GM19438 (cell line): Measurements from ENCODE around the gene ALLC.
"Not testable (repeated sequence)": the region's sequence is repeated elsewhere in the genome, so short reads cannot be mapped to it uniquely, and the experiment has no call there.

Experiments
- ATAC-seq: cut with Tn5 transposase; IDR thresholded peaks from one replicate; pipeline ENCODE4 v1.9.1; 2021; ENCODE audit warnings: low read depth; ENCODE audit not compliant: unreplicated experiment

The ALLC gene

DNA sequence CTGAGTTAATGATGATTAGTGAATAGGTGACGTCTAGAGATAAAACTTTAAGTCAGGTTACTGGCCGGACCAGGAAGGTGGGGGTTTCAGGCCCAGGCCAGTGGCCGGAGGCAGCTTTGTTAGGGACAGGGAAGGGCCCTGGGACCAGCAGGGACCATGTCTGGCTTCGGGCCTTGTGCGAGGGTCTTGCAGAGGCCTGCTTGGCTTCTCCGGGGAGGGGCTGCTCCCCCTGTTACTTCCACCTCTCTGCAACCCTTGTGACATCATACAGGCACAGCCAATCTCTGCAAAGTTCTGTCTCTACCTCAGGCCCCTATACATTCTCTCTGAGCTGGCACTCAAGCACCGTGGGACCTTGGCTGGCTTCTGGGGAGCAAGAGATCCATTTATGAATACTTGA is at the start of gene ALLC:
Gene ALLC (plus strand): TSS at position 320 of the 400 bp plus-strand sequence. CDS start 12,958 bp downstream, outside the sequence.
- no peak for ATAC-seq

DNA sequence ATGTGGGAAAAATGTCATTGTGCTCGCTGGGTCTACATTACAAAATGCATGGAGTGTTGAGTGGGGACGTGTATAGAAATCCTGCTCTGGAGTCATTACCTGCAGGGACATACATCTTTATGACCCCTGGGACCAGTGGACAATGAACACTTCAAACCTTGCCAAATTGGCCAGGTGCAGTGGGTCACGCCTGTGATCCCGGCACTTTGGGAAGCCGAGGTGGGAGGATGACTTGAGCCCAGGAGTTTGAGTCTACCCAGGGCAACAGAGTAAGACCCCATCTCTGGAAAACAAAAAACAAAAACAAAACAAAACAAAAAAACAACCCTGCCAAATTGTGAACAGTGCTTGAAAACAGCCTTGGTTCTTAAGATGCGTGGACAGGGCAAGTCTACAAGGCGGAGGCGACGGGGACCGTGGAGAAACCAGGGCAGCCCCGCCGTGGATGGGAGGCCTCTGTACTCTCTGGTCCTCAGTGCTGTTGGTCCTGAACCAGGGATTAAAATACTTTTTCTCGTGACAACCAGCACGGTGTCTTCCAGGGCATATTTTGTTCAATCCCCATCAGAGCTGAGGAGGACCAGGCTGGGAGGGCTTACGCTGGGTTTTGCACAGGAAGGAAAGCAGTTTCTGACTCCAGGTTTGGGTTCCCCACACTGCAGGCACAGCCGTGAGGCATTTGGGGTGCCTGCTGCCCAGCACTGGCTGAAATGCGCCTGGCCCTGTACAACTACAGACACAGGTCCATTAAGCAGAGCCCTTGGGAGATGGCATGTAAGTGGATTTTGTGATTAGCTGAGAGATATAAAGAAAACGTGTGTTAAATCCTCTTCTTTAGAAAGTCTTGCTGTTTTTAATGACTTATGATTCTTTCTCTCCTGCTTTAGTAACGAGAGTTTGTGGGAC is 49.4 kb upstream of the ALLC start:
- no peak for ATAC-seq

DNA sequence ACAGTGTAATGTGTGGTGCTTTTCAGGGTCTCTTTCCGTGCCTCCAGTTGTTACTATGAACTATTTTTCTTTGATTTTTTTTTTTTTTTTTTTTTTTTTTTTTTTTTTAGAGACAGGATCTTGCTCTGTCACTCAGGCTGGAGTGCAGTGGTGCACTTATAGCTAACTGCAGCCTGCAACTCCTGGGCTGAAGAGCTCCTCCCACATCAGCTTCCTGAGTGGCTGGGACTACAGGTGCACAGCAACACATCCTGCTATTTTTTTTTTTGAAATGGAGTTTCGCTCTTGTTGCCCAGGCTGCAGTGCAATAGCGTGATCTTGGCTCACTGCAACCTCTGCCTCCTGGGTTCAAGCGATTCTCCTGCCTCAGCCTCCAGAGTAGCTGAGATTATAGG is 48.7 kb upstream of the ALLC start:
- peak; percentile 91 for ATAC-seq

DNA sequence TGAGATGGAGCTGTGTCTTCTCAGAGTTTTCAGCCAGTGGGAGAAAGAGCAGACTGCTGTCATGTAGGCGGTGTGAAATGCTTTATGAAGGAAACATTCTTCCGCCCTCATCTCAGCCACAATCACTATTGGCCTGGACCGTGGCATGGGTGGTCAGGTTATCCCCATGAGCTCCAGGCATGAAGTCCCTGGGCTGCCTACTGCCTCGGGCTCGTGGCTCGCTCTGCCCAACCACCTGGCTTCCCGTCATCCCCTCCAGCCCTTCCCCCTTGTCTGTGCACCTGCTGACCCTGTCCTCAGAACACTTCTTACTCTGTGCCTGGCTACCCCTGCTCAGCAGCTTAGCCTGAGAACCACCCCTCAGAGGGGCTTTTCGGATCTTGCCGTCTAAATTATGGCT is 47.6 kb upstream of the ALLC start:
- no peak for ATAC-seq

DNA sequence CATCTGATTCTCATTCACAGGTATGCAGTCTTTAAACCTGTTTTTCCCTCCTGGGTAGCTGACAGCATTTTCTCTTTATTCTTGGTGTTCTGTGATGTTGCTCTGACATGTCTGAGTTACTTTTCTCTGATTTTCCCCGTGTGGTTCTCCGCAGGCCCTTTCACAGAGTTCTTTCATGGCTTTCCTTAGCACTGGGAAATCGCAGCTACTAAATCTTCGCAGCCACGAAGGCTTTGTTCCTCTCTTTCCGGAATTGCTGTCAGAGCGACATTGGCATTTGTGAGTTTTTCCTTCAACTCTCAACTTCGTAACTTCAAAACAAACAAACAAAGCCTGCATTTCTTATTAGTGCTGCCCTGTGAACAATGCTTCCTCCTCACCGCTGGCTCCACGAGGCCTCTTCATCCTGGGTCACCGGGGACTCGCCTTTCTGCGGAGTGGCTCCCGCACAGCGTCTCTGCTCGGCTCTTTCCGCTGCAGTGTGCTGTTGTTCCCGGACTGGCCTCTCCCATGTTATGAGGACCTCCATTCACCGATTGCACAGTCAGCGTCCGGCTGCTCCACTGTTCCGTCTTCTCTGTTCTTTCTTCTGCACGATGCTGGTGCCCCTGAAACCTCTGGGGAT is 47.0 kb upstream of the ALLC start:
- ATAC-seq = no peak

DNA sequence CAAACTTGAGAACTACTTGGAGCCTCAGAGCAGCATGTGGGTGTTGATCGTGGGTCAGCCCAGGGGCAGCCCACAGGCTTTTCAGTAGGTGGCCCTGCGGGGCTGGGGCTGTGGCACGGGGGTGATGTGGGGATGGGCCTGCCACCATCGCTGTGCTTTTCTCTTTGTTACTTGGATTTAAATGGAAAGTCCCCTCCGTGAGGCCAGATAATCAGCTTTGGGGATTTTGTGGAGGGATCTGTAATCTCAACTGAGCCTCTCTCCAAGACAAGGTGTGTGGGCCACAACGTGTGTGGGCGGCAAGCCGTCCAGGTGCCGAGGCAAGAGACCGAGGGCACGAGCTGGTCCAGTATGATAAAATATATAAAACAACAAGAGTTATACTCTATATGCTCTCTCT is 46.4 kb upstream of the ALLC start:
- no peak for ATAC-seq

DNA sequence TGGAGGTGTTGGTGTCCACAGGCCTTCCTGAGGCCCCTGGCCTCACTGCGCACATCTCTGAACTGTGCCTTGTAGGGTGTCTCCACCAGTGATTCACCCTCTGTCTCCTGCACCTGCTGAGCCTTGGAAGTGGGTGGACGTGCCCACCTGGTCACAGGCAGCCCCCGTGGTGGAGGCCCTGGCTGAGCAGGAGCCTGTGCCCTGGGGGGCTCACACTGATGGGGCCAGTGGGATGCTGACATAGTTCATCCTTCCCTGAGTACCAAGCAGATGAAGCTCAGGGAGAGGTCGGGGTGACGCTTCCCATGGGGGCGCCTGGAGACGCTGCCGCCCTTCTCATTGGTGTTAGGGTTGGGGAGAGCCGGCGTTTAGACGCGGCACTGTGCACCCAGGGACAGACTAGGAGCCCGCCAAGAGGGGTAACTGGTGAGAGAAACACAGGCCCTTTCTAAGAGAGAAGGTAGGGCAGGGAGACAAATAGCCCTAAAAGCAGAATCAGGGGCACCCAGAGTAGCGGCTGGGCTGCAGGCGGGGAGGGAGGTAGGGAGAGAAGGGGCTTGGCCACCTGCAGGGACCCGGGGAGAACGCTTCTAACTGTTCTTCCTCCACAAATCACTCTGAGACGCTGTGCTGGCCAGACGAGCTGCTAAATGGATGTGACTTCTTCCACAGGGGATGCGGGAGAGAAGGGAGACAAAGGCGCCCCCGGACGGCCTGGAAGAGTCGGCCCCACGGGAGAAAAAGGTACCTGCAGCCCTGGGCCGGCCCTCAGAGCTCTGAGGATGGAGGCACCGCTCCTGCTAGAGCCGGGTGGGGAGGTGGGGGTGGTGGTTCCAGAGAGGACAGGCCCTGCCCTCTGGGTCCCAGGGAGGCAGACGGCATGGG is 45.1 kb upstream of the ALLC start:
- no peak for ATAC-seq

DNA sequence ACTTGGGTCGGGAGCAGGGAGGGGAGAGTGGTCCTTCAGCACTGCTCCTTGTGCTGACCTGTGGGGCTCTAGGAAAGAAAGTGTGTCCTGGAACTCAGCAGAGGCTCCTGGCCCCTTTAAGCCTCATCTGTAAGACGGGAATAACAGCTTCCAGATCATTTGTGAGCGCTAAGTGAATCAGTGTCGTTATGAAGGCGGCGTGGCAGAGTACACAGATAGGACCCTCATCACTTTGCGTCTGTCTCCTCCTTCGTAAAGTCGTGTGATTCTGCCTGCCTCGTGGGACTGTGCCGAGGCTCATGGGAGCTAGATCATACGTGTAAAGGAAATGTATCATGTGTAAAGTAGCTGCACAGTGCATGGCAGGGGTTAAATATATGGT is 44.5 kb upstream of the ALLC start:
- no peak for ATAC-seq

DNA sequence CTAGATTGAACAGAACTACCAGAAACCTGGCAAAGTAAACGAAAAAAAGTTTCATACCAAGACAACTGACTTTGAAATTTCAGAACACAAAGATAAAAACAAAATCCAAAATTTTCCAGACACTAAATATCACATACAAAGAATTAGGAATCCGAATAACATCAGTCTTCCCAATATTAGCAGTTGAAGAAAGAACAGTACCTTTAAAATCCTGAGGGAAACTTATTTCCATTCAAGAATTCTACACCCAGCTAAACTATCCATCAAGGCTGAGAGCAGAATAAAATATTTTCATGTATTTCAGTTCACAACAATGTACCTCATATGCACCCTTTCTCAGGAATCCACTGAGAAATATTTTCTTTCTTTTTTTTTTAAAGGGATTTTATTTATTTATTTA is 43.3 kb upstream of the ALLC start:
- ATAC-seq = not testable (repeated sequence)

DNA sequence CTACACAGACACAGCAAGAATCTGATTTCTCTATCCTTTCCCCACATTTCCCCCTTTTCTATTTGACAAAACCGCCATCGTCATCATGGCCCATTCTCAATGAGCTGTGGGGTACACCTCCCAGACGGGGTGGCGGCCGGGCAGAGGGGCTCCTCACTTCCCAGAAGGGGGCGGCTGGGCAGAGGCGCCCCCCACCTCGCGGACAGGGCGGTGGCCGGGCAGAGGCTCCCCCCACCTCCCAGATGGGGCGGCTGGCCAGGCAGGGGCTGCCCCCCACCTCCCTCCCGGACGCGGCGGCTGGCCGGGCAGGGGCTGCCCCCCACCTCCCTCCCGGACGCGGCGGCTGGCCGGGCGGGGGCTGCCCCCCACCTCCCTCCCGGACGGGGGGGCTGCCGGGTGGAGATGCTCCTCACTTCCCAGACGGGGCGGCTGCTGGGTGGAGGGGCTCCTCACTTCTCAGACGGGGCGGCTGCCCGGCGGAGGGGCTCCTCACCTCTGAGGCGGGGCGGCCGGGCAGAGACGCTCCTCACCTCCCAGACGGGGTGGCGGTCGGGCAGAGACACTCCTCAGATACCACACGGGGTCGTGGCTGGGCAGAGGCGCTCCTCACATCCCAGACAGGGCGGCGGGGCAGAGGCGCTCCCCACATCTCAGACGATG is 42.3 kb upstream of the ALLC start:
- ATAC-seq = not testable (repeated sequence)

DNA sequence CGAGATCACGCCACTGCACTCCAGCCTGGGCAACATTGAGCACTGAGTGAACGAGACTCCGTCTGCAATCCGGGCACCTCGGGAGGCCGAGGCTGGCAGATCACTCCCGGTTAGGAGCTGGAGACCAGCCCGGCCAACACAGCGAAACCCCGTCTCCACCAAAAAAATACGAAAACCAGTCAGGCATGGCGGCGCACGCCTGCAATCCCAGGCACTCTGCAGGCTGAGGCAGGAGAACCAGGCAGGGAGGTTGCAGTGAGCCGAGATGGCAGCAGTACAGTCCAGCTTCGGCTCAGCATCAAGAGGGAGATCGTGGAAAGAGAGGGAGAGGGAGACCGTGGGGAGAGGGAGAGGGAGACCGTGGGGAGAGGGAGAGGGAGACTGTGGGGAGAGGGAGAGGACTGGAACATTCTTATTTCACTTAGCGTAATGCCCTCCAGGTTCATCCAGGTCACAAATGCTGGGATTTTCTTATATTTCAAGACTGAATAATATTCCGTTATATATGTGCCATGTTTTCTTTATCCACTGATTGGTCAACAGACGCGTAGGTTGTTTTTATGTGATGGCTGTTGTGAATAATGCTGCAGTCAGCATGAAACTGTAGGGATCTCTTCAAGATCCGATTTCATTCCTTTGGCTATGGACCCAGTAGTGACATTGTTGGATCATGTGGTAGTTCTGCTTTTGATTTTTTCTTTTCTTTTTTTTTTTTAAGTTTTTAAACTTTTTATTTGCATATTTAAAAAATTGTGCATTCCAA is 41.4 kb upstream of the ALLC start:
- ATAC-seq = not testable (repeated sequence)

DNA sequence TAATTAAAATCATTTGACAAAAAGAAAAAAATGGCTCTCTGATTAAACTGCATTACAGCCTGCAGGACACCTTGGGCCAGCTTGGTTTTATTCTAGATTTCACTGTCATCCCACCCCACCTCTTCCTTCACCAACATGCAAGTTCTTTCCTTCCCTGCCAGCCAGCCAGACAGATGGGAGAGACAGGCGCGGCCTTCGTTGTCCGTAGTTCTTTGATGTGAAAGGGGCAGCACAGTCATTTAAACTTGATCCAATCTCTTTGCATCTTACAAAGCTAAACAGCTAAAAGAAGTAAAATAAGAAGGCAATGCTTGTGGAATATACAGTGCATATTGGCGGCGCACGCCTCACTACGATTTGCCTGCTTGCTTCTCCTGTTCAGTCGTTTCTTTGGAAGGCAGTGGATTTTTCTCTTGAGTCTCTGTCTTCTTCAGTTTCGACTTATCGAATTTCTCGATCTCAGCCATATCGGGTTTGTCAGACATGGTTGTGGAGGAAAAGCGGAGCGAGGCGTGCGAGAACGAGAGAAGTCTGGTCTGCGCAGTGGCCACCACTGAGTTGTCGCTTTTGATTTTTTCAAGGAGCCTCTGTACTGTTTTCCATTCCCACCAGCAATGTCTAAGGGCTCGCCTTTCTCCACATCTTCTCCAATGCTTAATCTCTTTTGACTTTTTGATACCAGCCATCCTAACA is 40.7 kb upstream of the ALLC start:
- no peak for ATAC-seq

DNA sequence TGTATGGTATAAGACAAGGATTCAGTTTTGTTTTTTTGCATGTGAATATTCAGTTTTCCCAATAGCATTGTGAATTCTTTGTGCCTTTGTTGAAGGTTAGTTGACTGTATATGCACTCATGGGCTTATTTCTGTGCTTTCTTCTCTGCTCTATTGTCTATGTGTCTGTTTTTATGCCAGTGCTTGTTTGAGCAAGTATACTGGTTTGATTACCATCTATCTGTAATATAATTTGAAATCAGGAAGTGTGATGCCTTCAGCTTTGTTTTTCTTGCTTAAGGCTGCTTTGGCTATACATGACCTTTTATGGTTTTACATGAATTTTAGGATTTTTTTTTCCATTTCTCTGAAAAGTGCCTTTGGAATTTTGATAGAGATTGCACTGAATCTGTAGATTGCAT is 39.6 kb upstream of the ALLC start:
- no peak for ATAC-seq

DNA sequence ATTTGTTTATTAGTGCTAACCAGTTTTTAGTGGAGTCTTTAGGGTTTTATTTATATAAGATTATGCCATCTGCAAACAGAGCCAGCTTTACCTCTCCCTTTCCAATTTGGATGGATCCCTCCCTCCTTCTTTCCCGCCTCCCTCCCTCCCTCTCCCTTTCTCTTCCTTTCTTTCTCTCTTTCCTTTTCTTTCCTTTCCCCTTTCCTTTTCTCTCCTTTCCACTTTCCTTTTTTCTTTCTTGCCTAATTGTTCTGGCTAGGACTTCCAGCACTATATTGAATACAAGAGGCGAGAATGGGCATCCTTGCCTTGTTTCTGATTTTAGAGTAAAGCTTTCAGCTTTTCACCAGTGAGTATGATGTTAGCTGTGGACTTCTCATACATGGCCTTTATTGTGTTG is 39.0 kb upstream of the ALLC start:
- no peak for ATAC-seq

DNA sequence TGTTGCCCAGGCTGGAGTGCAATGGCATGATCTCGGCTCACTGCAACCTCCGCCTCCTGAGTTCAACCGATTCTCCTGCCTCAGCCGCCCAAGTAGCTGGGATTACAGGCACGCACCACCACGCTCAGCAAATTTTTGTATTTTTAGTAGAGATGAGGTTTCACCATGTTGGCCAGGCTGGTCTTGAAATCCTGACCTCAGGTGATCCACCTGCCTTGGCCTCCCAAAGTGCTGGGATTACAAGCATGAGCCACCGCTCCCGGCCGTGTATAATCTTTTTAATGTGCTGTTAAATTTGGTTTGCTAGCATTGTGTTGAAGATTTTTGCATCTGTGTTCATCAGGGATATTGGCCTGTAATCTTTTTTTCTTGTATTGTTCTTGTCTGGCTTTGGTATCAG is 38.3 kb upstream of the ALLC start:
- ATAC-seq = not testable (repeated sequence)

DNA sequence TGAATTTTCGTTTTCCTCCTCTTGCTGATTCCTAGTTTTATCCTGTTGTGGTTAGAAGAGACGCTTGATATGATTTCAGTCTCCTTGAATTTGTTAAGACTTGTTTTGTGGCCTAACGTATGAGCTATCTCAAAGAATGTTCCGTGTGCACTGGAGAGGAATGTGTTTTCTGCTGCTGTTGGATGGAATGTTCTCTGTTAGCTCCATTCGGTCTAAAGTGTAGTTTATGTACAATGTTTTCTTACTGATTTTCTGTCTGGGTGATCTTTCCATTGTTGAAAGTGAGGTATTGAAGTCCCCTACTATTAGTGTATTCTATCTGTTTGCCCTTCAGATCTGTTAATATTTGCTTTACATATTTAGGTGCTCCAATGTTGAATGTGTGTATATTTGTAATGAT is 37.2 kb upstream of the ALLC start:
- no peak for ATAC-seq

DNA sequence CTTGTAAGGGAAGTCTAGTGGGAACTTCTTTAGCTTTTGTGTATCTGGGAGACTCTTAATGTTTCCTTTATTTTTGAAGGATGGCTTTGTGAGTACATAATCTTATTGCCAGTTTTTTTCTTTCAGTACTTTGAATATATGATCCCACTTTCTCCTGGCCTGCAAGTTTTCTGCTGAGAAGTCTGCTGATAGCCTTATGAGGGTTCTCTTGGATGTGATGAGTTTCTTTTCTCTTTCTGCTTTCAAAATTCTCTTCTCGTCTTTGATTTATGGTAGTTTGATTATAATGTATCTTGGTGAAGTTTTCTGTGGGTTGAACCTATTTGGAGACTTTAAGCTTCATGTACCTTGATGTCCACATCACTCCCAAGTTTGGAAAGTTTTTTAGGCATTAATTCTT is 35.0 kb upstream of the ALLC start:
- ATAC-seq = no peak

DNA sequence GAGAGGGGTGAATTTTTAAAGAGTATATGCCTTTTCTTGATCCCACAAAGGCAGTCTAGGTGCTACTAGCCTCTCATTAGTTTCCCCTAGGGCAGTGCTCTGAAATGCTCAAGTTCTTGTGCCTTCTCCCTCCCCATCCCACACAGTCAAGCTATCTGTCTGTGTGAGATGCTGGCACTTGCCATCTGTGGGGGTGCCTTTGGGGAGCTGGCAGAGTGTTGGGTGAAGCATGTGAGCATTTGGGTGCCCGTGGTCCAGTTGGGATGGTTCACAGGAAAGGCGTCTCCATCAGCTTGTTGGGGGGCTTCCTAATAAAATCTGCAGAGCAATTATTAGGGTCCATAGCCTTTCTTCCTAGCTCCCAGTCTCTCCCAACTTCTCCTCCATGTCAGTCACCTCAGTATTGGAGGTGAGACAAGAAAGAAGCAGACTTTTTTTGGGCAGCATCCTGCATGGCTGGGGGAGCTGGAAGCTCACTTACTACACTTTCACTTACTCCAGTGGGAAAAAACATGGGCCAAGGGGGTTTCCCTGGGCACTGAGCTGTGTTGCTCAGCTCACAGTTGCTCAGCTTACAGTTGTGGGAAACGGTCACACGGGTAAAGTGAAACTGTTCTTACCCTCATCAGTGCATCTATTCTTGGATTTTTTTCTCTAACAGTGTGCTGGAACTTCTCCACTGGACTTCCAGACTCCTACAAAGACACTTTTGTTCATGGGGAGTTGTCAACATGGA is 33.8 kb upstream of the ALLC start:
- peak; percentile 67 for ATAC-seq

DNA sequence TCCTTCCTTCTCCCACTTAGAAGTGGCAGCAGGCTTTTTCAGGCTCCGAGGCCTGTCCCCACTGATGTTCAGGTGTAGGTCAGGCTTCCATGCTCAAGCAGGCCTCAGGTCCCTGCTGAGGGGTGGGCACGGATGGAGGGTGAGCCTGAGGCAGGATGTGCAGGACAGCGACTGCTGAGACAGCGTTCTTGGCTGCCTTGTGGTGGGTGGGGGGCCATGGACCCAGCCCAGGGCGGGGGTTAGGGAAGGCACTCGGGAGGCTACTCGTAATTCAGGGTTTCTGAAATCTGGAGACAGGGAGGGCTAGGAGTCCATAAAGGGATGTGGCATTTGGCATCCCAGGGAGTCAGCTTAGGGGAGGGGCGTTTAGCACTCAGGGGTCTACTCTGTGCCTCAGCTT is 32.8 kb upstream of the ALLC start:
- ATAC-seq = no peak
